ENCODE results near the gene RAP1GAP. TPM values are rescaled to one million over a fixed set of nuclear protein-coding genes. Genes with fewer than 3 reads are reported as not detected.

RAP1GAP gene
- total and polyA plus RNA-seq, 2 of the 13 experiments (the other 11 are each of a cell fraction or from before 2014, with no cell fraction given): 11.9 to 37.5 TPM

DNA sequence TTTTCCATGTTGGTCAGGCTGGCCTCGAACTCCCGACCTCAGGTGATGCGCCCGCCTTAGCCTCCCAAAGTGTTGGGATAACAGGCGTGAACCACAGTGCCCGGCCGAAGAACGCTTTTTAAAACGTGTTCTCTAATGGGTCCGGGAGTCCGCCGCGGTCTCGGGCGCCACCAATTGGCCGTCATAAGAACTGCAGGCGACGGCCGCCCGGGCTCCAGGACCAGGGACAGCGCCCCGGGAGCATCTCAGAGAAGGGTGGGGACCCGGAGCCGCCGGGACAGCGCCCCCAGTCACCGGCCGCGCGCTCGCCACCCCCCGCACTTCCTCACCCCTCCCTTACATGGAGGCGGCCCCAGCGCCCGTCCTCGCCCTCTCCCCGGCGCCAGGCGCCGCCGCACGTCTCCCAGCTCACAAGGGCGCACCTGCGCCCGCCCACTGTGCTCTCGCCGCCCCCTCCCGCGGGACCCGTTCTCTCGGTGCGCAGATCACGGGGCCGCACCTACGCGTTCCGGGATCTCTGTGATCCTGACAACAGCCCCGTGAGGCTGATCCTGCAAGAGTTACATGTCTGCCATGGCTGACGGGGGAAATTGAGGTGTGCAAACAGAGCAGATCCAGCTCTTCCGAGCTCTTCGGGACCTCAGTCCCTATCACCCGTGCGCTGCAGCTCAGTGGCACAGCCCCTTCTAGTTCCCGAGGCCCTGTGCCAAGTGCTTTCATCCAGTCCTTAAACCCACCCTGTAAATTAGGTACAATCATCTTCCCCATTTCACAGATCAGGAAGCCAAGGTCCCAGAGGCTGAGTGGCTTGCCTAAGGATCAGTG lies 9.8 kb downstream of the RAP1GAP start (continued):
- TF ChIP-seq ZNF501 (CRISPR knock-in tag; IDR thresholded peaks at IDR 0.05) (peak; percentile 93), ZIK1 (CRISPR knock-in tag; IDR thresholded peaks at IDR 0.05; ENCODE audit: borderline replicate concordance, low read depth) (peak; percentile 98), EP300 (IDR thresholded peaks at IDR 0.05; ENCODE audit: low read depth in 2 of 2, low read length in 2 of 2) (no peak), EP300 (CRISPR knock-in tag; IDR thresholded peaks at IDR 0.05; ENCODE audit: borderline replicate concordance) (peak; percentile 59; the same call in 1 of the 2 replicates), ZNF44 (CRISPR knock-in tag; IDR thresholded peaks at IDR 0.05) (no peak), ZNF556 (CRISPR knock-in tag; IDR thresholded peaks at IDR 0.05; ENCODE audit: borderline replicate concordance) (no peak), ZNF484 (CRISPR knock-in tag; IDR thresholded peaks at IDR 0.05; ENCODE audit: borderline replicate concordance, low read depth) (peak; percentile 91; the same call in 1 of the 2 replicates), RBM39 (IDR thresholded peaks at IDR 0.05; ENCODE audit: low read depth, low read length, poor library complexity, severe bottlenecking) (peak; percentile 66), SMAD3 (CRISPR knock-in tag; IDR thresholded peaks at IDR 0.05) (peak; percentile 99), ZNF567 (CRISPR knock-in tag; IDR thresholded peaks at IDR 0.05; ENCODE audit: borderline replicate concordance) (no peak; the same call in 1 of the 2 replicates), ZNF557 (CRISPR knock-in tag; IDR thresholded peaks at IDR 0.05) (peak; percentile 98), MXI1 (IDR thresholded peaks at IDR 0.05; ENCODE audit: borderline replicate concordance, low read depth, low read length) (peak; percentile 90; the same call in 2 of the 3 replicates), ZNF205 (CRISPR knock-in tag; IDR thresholded peaks at IDR 0.05) (peak; percentile 96), ZNF530 (CRISPR knock-in tag; IDR thresholded peaks at IDR 0.05; ENCODE audit: low read depth) (0 out of 2 replicates have a peak, but pooled peaks have one; percentile 39), ZNF737 (CRISPR knock-in tag; IDR thresholded peaks at IDR 0.05; ENCODE audit: borderline replicate concordance) (no peak)
- TF ChIP-seq, protein P1, sequence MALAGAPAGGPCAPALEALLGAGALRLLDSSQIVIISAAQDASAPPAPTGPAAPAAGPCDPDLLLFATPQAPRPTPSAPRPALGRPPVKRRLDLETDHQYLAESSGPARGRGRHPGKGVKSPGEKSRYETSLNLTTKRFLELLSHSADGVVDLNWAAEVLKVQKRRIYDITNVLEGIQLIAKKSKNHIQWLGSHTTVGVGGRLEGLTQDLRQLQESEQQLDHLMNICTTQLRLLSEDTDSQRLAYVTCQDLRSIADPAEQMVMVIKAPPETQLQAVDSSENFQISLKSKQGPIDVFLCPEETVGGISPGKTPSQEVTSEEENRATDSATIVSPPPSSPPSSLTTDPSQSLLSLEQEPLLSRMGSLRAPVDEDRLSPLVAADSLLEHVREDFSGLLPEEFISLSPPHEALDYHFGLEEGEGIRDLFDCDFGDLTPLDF (CRISPR knock-in tag; IDR thresholded peaks at IDR 0.05): peak; percentile 50; the same call in 1 of the 2 replicates
- TF ChIP-seq, protein P2, sequence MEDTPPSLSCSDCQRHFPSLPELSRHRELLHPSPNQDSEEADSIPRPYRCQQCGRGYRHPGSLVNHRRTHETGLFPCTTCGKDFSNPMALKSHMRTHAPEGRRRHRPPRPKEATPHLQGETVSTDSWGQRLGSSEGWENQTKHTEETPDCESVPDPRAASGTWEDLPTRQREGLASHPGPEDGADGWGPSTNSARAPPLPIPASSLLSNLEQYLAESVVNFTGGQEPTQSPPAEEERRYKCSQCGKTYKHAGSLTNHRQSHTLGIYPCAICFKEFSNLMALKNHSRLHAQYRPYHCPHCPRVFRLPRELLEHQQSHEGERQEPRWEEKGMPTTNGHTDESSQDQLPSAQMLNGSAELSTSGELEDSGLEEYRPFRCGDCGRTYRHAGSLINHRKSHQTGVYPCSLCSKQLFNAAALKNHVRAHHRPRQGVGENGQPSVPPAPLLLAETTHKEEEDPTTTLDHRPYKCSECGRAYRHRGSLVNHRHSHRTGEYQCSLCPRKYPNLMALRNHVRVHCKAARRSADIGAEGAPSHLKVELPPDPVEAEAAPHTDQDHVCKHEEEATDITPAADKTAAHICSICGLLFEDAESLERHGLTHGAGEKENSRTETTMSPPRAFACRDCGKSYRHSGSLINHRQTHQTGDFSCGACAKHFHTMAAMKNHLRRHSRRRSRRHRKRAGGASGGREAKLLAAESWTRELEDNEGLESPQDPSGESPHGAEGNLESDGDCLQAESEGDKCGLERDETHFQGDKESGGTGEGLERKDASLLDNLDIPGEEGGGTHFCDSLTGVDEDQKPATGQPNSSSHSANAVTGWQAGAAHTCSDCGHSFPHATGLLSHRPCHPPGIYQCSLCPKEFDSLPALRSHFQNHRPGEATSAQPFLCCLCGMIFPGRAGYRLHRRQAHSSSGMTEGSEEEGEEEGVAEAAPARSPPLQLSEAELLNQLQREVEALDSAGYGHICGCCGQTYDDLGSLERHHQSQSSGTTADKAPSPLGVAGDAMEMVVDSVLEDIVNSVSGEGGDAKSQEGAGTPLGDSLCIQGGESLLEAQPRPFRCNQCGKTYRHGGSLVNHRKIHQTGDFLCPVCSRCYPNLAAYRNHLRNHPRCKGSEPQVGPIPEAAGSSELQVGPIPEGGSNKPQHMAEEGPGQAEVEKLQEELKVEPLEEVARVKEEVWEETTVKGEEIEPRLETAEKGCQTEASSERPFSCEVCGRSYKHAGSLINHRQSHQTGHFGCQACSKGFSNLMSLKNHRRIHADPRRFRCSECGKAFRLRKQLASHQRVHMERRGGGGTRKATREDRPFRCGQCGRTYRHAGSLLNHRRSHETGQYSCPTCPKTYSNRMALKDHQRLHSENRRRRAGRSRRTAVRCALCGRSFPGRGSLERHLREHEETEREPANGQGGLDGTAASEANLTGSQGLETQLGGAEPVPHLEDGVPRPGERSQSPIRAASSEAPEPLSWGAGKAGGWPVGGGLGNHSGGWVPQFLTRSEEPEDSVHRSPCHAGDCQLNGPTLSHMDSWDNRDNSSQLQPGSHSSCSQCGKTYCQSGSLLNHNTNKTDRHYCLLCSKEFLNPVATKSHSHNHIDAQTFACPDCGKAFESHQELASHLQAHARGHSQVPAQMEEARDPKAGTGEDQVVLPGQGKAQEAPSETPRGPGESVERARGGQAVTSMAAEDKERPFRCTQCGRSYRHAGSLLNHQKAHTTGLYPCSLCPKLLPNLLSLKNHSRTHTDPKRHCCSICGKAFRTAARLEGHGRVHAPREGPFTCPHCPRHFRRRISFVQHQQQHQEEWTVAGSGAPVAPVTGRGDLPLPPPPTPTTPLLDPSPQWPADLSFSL (CRISPR knock-in tag; IDR thresholded peaks at IDR 0.05): no peak
- TF ChIP-seq, protein P3, sequence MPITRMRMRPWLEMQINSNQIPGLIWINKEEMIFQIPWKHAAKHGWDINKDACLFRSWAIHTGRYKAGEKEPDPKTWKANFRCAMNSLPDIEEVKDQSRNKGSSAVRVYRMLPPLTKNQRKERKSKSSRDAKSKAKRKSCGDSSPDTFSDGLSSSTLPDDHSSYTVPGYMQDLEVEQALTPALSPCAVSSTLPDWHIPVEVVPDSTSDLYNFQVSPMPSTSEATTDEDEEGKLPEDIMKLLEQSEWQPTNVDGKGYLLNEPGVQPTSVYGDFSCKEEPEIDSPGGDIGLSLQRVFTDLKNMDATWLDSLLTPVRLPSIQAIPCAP (CRISPR knock-in tag; IDR thresholded peaks at IDR 0.05; ENCODE audit: low read depth): no peak
- TF ChIP-seq, protein P4, sequence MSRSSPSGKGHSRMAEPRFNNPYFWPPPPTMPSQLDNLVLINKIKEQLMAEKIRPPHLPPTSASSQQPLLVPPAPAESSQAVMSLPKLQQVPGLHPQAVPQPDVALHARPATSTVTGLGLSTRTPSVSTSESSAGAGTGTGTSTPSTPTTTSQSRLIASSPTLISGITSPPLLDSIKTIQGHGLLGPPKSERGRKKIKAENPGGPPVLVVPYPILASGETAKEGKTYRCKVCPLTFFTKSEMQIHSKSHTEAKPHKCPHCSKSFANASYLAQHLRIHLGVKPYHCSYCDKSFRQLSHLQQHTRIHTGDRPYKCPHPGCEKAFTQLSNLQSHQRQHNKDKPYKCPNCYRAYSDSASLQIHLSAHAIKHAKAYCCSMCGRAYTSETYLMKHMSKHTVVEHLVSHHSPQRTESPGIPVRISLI (CRISPR knock-in tag; IDR thresholded peaks at IDR 0.05; ENCODE audit: borderline replicate concordance): no peak

Measured in HepG2 (cell line).